B cell (primary cell): ENCODE results near the gene SPTB. TPM values are rescaled to one million over a fixed set of nuclear protein-coding genes. Genes with fewer than 3 reads are reported as not detected.

Experiments
- ATAC-seq: fragments of 200-7000 bp; cut with Tn5 transposase; one replicate; pipeline ENCODE4 v1.10.0; 2021; ENCODE audit warnings: low read depth, mild to moderate bottlenecking, moderate number of reproducible peaks, moderate library complexity
- CTCF ChIA-PET: fragments of 350-600 bp; sonication (Branson Sonifier 250); formaldehyde crosslinking; loops from one replicate; lab custom pipeline; 2021; ENCODE audit warnings: antibody characterized with exemption, inconsistent platforms; lab: Charles Lee
- POLR2A ChIA-PET: fragments of 350-600 bp; sonication (Branson Sonifier 250); formaldehyde crosslinking; loops from one replicate; lab custom pipeline; 2021; ENCODE audit warnings: antibody characterized with exemption; lab: Charles Lee
- DNase-seq: peaks from one replicate; pipeline ENCODE4 v3.0.0; 2013
- H2AFZ ChIP-seq: 2 replicates; pipeline ENCODE4 v1.6.1; 2012; ENCODE audit warnings: mild to moderate bottlenecking, low read depth, low read length; ENCODE audit not compliant: insufficient read depth, poor library complexity, severe bottlenecking
- H3K27ac ChIP-seq, 2 donors: 1 replicate in 1 of 2; 2 replicates in 1 of 2; pipeline ENCODE4 v1.5.1; 2012 to 2013; ENCODE audit warnings: low read length in 2 of 2, mild to moderate bottlenecking in 2 of 2, moderate library complexity in 1 of 2
- H3K27me3 ChIP-seq, 4 experiments: fragments of 200-600 bp in 1 of 4; sonication (generic) in 1 of 4; replicated peaks in 1 of 4; 1 replicate in 2 of 4; 2 replicates in 2 of 4; pipeline versions ENCODE4 v1.6.1 to v1.7.0; 2013 to 2016; ENCODE audit warnings: low read length in 3 of 4, mild to moderate bottlenecking in 2 of 4, mixed read lengths in 1 of 4, moderate library complexity in 1 of 4; ENCODE audit not compliant: insufficient read depth in 4 of 4, control insufficient read depth in 3 of 4; ENCODE audit errors: control extremely low read depth in 1 of 4
- H3K36me3 ChIP-seq, 2 experiments: replicated peaks in 1 of 2; 1 replicate in 1 of 2; 2 replicates in 1 of 2; pipeline versions ENCODE4 v1.6.1 to v1.7.1; 2013; ENCODE audit warnings: low read length in 1 of 2; ENCODE audit not compliant: insufficient read depth in 2 of 2, control insufficient read depth in 1 of 2; ENCODE audit errors: control extremely low read depth in 1 of 2, extremely low read depth in 1 of 2
- H3K4me1 ChIP-seq, 2 donors: fragments of 200-600 bp in 1 of 2; sonication (generic) in 1 of 2; 1 replicate in 1 of 2; 2 replicates in 1 of 2; pipeline versions ENCODE4 v1.5.1 to v1.6.1; 2013 to 2017; ENCODE audit warnings: low read length in 2 of 2; ENCODE audit not compliant: control insufficient read depth in 2 of 2, insufficient read depth in 2 of 2
- H3K4me2 ChIP-seq: replicated peaks from 2 replicates; pipeline ENCODE3; 2012; ENCODE audit warnings: mild to moderate bottlenecking, low read depth, low read length; ENCODE audit not compliant: poor library complexity, severe bottlenecking
- H3K4me3 ChIP-seq, 5 experiments: fragments of 200-600 bp in 1 of 5; sonication (generic) in 1 of 5; 1 replicate in 3 of 5; 2 replicates in 2 of 5; pipeline versions ENCODE4 v1.5.1 to v1.7.0; 2011 to 2016; ENCODE audit warnings: low read length in 4 of 5, mild to moderate bottlenecking in 4 of 5, low read depth in 2 of 5, control low read depth in 1 of 5, moderate library complexity in 1 of 5; ENCODE audit not compliant: insufficient read depth in 1 of 5; ENCODE audit errors: control extremely low read depth in 1 of 5, extremely low read depth in 1 of 5
- H3K79me2 ChIP-seq: fragments of 200-600 bp; sonication (generic); one replicate; pipeline ENCODE4 v1.6.0; 2016; ENCODE audit warnings: low read length; ENCODE audit not compliant: control insufficient read depth, insufficient read depth
- H3K9ac ChIP-seq: fragments of 200-600 bp; sonication (generic); 2 replicates; pipeline ENCODE4 v1.6.1; 2017; ENCODE audit warnings: mild to moderate bottlenecking, low read length, moderate library complexity
- H3K9me3 ChIP-seq, 3 donors: one replicate each; pipeline versions ENCODE4 v1.6.1 to v1.7.1; 2013; ENCODE audit warnings: low read length in 2 of 3; ENCODE audit not compliant: control insufficient read depth in 2 of 3, insufficient read depth in 1 of 3; ENCODE audit errors: control extremely low read depth in 1 of 3
- H4K20me1 ChIP-seq: 2 replicates; pipeline ENCODE4 v1.6.0; 2012; ENCODE audit warnings: mild to moderate bottlenecking, low read length; ENCODE audit not compliant: insufficient read depth, control insufficient read depth, poor library complexity, severe bottlenecking
- H3K27ac Mint-ChIP-seq: one replicate; pipeline ENCODE4 v1.8.0; 2021; ENCODE audit warnings: mixed read lengths
- H3K27me3 Mint-ChIP-seq: one replicate; pipeline ENCODE4 v1.8.0; 2021; ENCODE audit warnings: mixed read lengths
- H3K4me1 Mint-ChIP-seq: one replicate; pipeline ENCODE4 v1.8.0; 2021; ENCODE audit warnings: mixed read lengths
- H3K4me3 Mint-ChIP-seq: one replicate; pipeline ENCODE4 v1.8.0; 2021; ENCODE audit warnings: mixed read lengths
- H3K9me3 Mint-ChIP-seq: one replicate; pipeline ENCODE4 v1.8.0; 2022; ENCODE audit warnings: mixed read lengths; ENCODE audit not compliant: insufficient read depth
- EZH2 ChIP-seq: IDR thresholded peaks from 2 replicates; pipeline ENCODE4 v1.6.1; 2012; ENCODE audit warnings: borderline replicate concordance, low read depth, mild to moderate bottlenecking, moderate library complexity, low read length; ENCODE audit not compliant: insufficient read depth, poor library complexity, severe bottlenecking
- WGBS: methylation state at CpG from one replicate; pipeline ENCODE4 v1.1.5; 2013; ENCODE audit warnings: missing lambda C conversion rate; ENCODE audit not compliant: insufficient coverage; 5-methylcytosine and 5-hydroxymethylcytosine counted together
- intact Hi-C: fragments of 100-400 bp; cut with micrococcal nuclease; formaldehyde crosslinking; loops from one replicate; pipeline ENCODE4 v1.10.0; 2022
- polyA plus RNA-seq: library from polyadenylated mRNA; depleted of rRNA; stranded (reverse); fragments of >200 nt; gene quantifications from 2 replicates; pipeline ENCODE4 v1.2.3, GENCODE V29; 2012
- total RNA-seq, 2 donors: library from RNA; stranded (reverse); fragments of 120-200 nt in 1 of 2; gene quantifications; 1 replicate in 1 of 2; 2 replicates in 1 of 2; pipeline versions ENCODE4 v1.2.3 to v1.2.4, GENCODE V29; 2013 to 2022
- TF ChIP-seq, protein P1 (sequence below): fragments of 200-600 bp; IDR thresholded peaks from one replicate; pipeline ENCODE4 v1.8.0; 2022; ENCODE audit warnings: antibody characterized with exemption, mild to moderate bottlenecking

Gene SPTB
- total and polyA plus RNA-seq, 2 donors (not counting 1 experiment from before 2014, with no cell fraction given): 0.12 TPM; not detected in 1

DNA sequence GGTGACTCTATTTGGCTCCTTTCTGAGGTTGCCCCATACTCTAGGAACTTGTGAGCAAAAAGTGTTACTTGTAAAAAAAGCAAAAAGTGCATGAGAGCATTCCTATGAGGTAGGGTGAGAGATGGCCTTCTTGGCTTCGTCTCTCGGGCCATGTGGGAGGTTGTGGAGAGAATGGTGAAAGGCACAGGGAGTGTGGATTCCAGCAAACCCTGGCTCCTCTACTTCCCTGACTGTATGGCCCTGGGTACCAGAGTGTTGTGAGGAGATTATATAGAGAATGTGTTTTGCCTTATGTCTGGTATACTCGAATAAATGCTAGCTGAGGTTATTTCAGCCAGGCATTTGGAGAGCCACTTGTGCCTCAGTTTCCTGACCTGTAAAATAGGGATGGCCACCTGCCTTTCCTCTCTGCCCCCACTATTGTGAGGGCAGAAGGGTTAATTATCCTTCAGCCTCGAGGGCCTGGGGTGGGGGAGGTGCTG lies 164.5 kb downstream of the SPTB start:
- H3K4me3 Mint-ChIP-seq: no peak overlapping the region
- H3K27ac Mint-ChIP-seq: no peak overlapping the region
- H3K9ac ChIP-seq: no peak overlapping the region
- H4K20me1 ChIP-seq: no peaks in the 10 kb centered on the region
- H3K27me3 ChIP-seq: peaks cover 0 to 18% (median 5%) of the 10 kb centered on the region in 4 experiments
- H3K4me3 ChIP-seq: no peak overlapping the region
- ATAC-seq (no peak), DNase-seq (no peak)
- peaks cover 8% of the 10 kb centered on the region for H3K9me3 Mint-ChIP-seq
- H3K4me2 ChIP-seq: no peak overlapping the region
- H2AFZ ChIP-seq: no peak overlapping the region
- H3K27ac ChIP-seq: no peak overlapping the region
- intact Hi-C loops: no loop called here
- H3K9me3 ChIP-seq: peaks cover 4 to 20% (median 18%) of the 10 kb centered on the region in 3 donors
- no peaks in the 10 kb centered on the region for H3K79me2 ChIP-seq
- H3K4me1 Mint-ChIP-seq: no peaks in the 10 kb centered on the region
- ChIA-PET POLR2A (no interaction called here), CTCF (no interaction called here)
- H3K27me3 Mint-ChIP-seq: peaks cover 44% of the 10 kb centered on the region
- TF ChIP-seq, protein P1, sequence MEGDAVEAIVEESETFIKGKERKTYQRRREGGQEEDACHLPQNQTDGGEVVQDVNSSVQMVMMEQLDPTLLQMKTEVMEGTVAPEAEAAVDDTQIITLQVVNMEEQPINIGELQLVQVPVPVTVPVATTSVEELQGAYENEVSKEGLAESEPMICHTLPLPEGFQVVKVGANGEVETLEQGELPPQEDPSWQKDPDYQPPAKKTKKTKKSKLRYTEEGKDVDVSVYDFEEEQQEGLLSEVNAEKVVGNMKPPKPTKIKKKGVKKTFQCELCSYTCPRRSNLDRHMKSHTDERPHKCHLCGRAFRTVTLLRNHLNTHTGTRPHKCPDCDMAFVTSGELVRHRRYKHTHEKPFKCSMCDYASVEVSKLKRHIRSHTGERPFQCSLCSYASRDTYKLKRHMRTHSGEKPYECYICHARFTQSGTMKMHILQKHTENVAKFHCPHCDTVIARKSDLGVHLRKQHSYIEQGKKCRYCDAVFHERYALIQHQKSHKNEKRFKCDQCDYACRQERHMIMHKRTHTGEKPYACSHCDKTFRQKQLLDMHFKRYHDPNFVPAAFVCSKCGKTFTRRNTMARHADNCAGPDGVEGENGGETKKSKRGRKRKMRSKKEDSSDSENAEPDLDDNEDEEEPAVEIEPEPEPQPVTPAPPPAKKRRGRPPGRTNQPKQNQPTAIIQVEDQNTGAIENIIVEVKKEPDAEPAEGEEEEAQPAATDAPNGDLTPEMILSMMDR: no peak
- no peak for TF ChIP-seq EZH2
- H3K4me1 ChIP-seq: no peaks in the 10 kb centered on the region
- WGBS: 96% methylated on average over 3 of the region's 4 CpGs
- H3K36me3 ChIP-seq: no peaks in the 10 kb centered on the region

GRCh38 chr14:64714432-64715025 lies 165.2 kb downstream of the SPTB start:
- H3K27me3 Mint-ChIP-seq: peaks cover 40% of the 10 kb centered on the region
- H3K4me1 Mint-ChIP-seq: peaks cover 2% of the 10 kb centered on the region
- Histone ChIP-seq H3K4me2 (no peak overlapping the region), H3K4me3 (no peak overlapping the region), H4K20me1 (no peaks in the 10 kb centered on the region), H3K79me2 (no peaks in the 10 kb centered on the region), H3K9me3 (peaks cover 4 to 20% (median 18%) of the 10 kb centered on the region in 3 donors), H2AFZ (no peak overlapping the region), H3K4me1 (peaks cover 2 to 4% of the 10 kb centered on the region in 2 donors), H3K27me3 (peaks cover 0 to 18% (median 5%) of the 10 kb centered on the region in 4 experiments), H3K9ac (no peak overlapping the region), H3K27ac (no peak overlapping the region), H3K36me3 (no peaks in the 10 kb centered on the region)
- intact Hi-C loops: no loop called here
- H3K9me3 Mint-ChIP-seq: peaks cover 8% of the 10 kb centered on the region
- no peak overlapping the region for H3K27ac Mint-ChIP-seq
- 88% methylated on average over 3 of the region's 5 CpGs for WGBS
- ChIA-PET CTCF (no interaction called here), POLR2A (no interaction called here)
- DNase-seq (no peak), ATAC-seq (no peak)
- TF ChIP-seq, protein P1: no peak
- no peak for TF ChIP-seq EZH2
- no peak overlapping the region for H3K4me3 Mint-ChIP-seq
